ENCODE data around the gene STK39. TPM values are rescaled to one million over a fixed set of nuclear protein-coding genes. Genes with fewer than 3 reads are reported as not detected.

The STK39 gene
- total RNA-seq, 1 donor from 2014 or later: 31.9 TPM

DNA sequence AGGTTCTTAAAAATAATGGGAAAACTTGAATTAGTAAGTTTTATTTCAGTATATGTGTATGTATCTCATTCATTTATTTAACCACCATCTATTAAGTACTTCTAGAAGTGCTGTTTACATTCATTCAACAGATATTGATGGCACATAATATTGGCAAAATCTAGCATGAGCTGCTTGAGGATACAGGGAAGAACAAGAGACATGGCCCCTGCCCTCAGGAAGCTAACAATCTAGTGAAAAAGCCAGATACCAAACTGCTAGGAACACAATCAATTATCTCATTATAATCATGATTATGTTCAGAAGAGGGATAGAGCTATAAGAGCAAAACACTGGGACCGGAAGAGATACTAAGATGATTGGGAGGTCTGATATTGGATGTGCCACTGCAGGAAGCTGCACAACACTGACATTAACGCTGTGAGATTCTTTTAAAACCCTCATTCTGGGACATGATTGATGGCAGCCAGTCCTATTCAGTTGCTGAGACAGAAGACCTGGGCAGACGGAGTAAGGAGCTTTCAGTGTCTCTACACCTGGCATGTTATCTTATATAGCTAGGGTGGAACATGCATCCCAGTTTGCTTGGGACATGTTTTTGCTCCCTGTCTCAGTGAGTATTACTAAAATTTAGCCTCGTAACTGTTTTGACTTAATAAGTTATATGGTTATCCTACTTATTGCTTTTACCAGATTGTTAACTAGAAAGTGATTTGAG lies 314.1 kb downstream of the STK39 start:
- TF ChIP-seq, protein P1, sequence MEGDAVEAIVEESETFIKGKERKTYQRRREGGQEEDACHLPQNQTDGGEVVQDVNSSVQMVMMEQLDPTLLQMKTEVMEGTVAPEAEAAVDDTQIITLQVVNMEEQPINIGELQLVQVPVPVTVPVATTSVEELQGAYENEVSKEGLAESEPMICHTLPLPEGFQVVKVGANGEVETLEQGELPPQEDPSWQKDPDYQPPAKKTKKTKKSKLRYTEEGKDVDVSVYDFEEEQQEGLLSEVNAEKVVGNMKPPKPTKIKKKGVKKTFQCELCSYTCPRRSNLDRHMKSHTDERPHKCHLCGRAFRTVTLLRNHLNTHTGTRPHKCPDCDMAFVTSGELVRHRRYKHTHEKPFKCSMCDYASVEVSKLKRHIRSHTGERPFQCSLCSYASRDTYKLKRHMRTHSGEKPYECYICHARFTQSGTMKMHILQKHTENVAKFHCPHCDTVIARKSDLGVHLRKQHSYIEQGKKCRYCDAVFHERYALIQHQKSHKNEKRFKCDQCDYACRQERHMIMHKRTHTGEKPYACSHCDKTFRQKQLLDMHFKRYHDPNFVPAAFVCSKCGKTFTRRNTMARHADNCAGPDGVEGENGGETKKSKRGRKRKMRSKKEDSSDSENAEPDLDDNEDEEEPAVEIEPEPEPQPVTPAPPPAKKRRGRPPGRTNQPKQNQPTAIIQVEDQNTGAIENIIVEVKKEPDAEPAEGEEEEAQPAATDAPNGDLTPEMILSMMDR (IDR thresholded peaks at IDR 0.05): no peak
- Mint-ChIP-seq H3K9me3 (ENCODE audit: low read depth) (peaks cover 11% of the 10 kb centered on the region), H3K27ac (ENCODE audit: unreplicated experiment) (no peak overlapping the region), H3K27me3 (ENCODE audit: low read depth) (peaks cover 2% of the 10 kb centered on the region), H3K36me3 (ENCODE audit: low read depth) (peaks cover 5% of the 10 kb centered on the region), H3K4me3 (ENCODE audit: unreplicated experiment) (no peak overlapping the region), H3K4me1 (ENCODE audit: low read depth) (peaks cover 1% of the 10 kb centered on the region)
- DNase-seq (ENCODE audit: low spot score): no peak

DNA sequence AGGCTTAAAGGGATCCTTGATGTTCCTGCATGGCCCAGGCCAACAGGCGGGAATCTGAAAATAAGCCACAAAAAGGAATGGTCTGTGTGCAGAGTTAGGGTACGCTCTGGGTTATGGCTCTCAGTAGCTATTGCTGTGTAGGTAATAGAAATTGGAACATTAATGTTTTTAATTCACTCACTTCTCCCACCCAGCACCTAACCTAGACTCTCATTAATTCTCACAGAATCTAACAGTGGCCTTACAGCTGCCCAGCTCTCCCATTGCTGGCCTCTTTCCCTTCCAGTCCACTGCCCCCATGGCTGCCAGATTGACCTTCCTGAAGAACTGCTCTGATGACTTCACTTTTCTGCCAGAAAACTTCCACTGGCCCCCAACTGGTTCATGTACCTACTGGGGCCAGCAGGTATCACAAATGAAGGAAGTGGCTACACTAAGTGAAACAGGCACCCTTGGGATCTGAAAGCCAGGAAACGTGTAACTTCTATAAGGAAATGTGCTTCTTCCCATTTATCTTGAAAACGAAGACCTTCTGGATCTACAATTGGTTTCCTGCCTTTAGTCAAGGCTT lies 315.2 kb downstream of the STK39 start:
- TF ChIP-seq, protein P1 (IDR thresholded peaks at IDR 0.05): no peak
- DNase-seq (ENCODE audit: low spot score): no peak
- Mint-ChIP-seq H3K4me1 (ENCODE audit: low read depth) (no peaks in the 10 kb centered on the region), H3K4me3 (ENCODE audit: unreplicated experiment) (no peak overlapping the region), H3K9me3 (ENCODE audit: low read depth) (peaks cover 11% of the 10 kb centered on the region), H3K27me3 (ENCODE audit: low read depth) (peaks cover 2% of the 10 kb centered on the region), H3K27ac (ENCODE audit: unreplicated experiment) (no peak overlapping the region), H3K36me3 (ENCODE audit: low read depth) (peaks cover 5% of the 10 kb centered on the region)

GRCh38 chr2:167929484-167929883 lies 317.9 kb downstream of the STK39 start:
- Mint-ChIP-seq H3K4me1 (ENCODE audit: low read depth) (no peaks in the 10 kb centered on the region), H3K36me3 (ENCODE audit: low read depth) (peaks cover 3% of the 10 kb centered on the region), H3K4me3 (ENCODE audit: unreplicated experiment) (no peak overlapping the region), H3K27ac (ENCODE audit: unreplicated experiment) (no peak overlapping the region), H3K27me3 (ENCODE audit: low read depth) (peaks cover 2% of the 10 kb centered on the region), H3K9me3 (ENCODE audit: low read depth) (peaks cover 7% of the 10 kb centered on the region)
- TF ChIP-seq, protein P1 (IDR thresholded peaks at IDR 0.05): no peak
- DNase-seq (ENCODE audit: low spot score): no peak

- Mint-ChIP-seq H3K9me3 (ENCODE audit: low read depth) (peaks cover 4% of the 10 kb centered on the region), H3K36me3 (ENCODE audit: low read depth) (peaks cover 2% of the 10 kb centered on the region), H3K4me3 (ENCODE audit: unreplicated experiment) (no peak overlapping the region), H3K27me3 (ENCODE audit: low read depth) (peaks cover 2% of the 10 kb centered on the region), H3K4me1 (ENCODE audit: low read depth) (no peaks in the 10 kb centered on the region), H3K27ac (ENCODE audit: unreplicated experiment) (no peak overlapping the region)
- TF ChIP-seq, protein P1 (IDR thresholded peaks at IDR 0.05): no peak
- DNase-seq (ENCODE audit: low spot score): no peak
These were observed 319.0 kb downstream of the STK39 start for GRCh38 chr2:167928434-167928833.

- no peak for DNase-seq (ENCODE audit: low spot score)
- H3K27me3 Mint-ChIP-seq (ENCODE audit: low read depth): peaks cover 2% of the 10 kb centered on the region
- no peaks in the 10 kb centered on the region for H3K9me3 Mint-ChIP-seq (ENCODE audit: low read depth)
- TF ChIP-seq, protein P1 (IDR thresholded peaks at IDR 0.05): no peak
- no peaks in the 10 kb centered on the region for H3K4me1 Mint-ChIP-seq (ENCODE audit: low read depth)
- H3K4me3 Mint-ChIP-seq (ENCODE audit: unreplicated experiment): no peak overlapping the region
- no peaks in the 10 kb centered on the region for H3K36me3 Mint-ChIP-seq (ENCODE audit: low read depth)
- H3K27ac Mint-ChIP-seq (ENCODE audit: unreplicated experiment): no peak overlapping the region
These were observed 321.6 kb downstream of the STK39 start for GRCh38 chr2:167925758-167926157.

All from chondrocyte (in vitro differentiated cells).